AG04450 (cell line): ENCODE data around the gene SUMO4. TPM values are rescaled to one million over a fixed set of nuclear protein-coding genes. Genes with fewer than 3 reads are reported as not detected.
A peak's percentile ranks its signal among the peaks of the same experiment; 100 is the strongest.

Experiments
- CTCF ChIA-PET: fragments of 300-600, 350-600 bp; formaldehyde crosslinking; extraction: SDS; loops from one replicate; lab custom pipeline; 2022; ENCODE audit warnings: antibody characterized with exemption, inconsistent platforms; lab: Charles Lee
- POLR2A ChIA-PET: fragments of 350-600 bp; formaldehyde crosslinking; extraction: SDS; loops from one replicate; lab custom pipeline; 2021; ENCODE audit warnings: antibody characterized with exemption, inconsistent platforms; lab: Yijun Ruan, JAX
- DNase-seq: peaks from one replicate; pipeline ENCODE4 v3.0.0-alpha.2; 2011; ENCODE audit warnings: low read depth, low spot score
- H3K27ac ChIP-seq: one replicate; pipeline ENCODE4 v1.5.1; 2012; ENCODE audit warnings: low read depth, low read length, control low read depth
- H3K27me3 ChIP-seq: one replicate; pipeline ENCODE4 v1.6.0; 2012; ENCODE audit warnings: low read length; ENCODE audit not compliant: control insufficient read depth, insufficient read depth
- H3K4me3 ChIP-seq: 2 replicates; pipeline ENCODE4 v1.5.1; 2011; ENCODE audit warnings: mild to moderate bottlenecking, low read depth, low read length, control low read depth
- H3K9me3 ChIP-seq: 2 replicates; pipeline ENCODE4 v1.5.1; 2012; ENCODE audit warnings: low read length; ENCODE audit not compliant: control insufficient read depth, insufficient read depth
- polyA plus RNA-seq: library from polyadenylated mRNA; depleted of rRNA; stranded (reverse); fragments of >200 nt; gene quantifications from 2 replicates; pipeline ENCODE4 v1.2.3, GENCODE V29; 2011
- TF ChIP-seq, protein P1 (sequence below): IDR thresholded peaks from 2 replicates; pipeline ENCODE4 v1.5.1; 2011; ENCODE audit warnings: low read depth, low read length, control low read depth, inconsistent platforms

SUMO4 gene
- polyA plus RNA-seq, 1 experiment: 0.17 TPM

DNA sequence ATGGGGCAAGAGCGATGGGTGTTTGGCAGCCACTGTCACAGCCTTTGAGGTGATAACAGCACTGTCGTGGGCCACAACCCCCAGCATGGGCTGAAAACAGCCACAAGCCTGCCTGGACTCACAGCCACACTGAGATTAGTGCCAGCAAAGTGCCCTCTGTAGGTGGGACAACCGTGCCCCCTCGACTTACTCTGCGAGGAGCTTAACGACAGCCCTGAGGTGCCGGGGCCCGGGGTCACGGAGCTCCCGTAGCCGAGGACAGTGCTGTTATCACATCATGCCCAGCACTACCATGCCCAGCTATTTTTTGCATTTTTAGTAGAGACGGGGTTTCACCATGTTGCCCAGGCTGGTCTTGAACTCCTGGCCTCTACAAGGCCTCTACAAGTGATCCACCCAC lies 36.6 kb downstream of the SUMO4 start:
- ChIA-PET POLR2A (no interaction called here), CTCF (no interaction called here)
- H3K9me3 ChIP-seq: no peaks in the 10 kb centered on the region
- H3K4me3 ChIP-seq: no peak overlapping the region
- TF ChIP-seq, protein P1, sequence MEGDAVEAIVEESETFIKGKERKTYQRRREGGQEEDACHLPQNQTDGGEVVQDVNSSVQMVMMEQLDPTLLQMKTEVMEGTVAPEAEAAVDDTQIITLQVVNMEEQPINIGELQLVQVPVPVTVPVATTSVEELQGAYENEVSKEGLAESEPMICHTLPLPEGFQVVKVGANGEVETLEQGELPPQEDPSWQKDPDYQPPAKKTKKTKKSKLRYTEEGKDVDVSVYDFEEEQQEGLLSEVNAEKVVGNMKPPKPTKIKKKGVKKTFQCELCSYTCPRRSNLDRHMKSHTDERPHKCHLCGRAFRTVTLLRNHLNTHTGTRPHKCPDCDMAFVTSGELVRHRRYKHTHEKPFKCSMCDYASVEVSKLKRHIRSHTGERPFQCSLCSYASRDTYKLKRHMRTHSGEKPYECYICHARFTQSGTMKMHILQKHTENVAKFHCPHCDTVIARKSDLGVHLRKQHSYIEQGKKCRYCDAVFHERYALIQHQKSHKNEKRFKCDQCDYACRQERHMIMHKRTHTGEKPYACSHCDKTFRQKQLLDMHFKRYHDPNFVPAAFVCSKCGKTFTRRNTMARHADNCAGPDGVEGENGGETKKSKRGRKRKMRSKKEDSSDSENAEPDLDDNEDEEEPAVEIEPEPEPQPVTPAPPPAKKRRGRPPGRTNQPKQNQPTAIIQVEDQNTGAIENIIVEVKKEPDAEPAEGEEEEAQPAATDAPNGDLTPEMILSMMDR: no peak
- no peak overlapping the region for H3K27ac ChIP-seq
- H3K27me3 ChIP-seq: no peaks in the 10 kb centered on the region
- DNase-seq: no peak

DNA sequence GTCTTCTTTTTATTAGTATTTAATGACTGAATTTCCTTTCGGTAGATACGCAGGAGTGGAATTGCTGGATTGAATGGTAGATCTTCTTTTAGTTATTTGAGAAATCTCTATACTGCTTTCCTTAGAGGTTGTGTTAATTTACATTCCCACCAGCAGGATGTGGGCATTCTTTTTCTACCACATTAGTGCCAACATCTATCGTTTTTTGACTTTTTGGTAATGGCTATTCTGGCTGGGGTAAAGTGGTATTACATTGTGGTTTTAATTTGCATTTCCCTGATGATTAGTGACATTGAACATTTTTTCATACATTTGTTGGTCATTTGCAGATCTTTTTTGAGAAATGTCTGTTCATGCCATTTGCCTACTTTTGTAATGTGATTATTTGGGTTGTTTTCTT lies 37.1 kb downstream of the SUMO4 start:
- DNase-seq: no peak
- Histone ChIP-seq H3K9me3 (no peaks in the 10 kb centered on the region), H3K27ac (no peak overlapping the region), H3K4me3 (no peak overlapping the region), H3K27me3 (no peaks in the 10 kb centered on the region)
- ChIA-PET POLR2A (no interaction called here), CTCF (no interaction called here)
- TF ChIP-seq, protein P1: peak; percentile 28; the same call in 1 of the 2 replicates

DNA sequence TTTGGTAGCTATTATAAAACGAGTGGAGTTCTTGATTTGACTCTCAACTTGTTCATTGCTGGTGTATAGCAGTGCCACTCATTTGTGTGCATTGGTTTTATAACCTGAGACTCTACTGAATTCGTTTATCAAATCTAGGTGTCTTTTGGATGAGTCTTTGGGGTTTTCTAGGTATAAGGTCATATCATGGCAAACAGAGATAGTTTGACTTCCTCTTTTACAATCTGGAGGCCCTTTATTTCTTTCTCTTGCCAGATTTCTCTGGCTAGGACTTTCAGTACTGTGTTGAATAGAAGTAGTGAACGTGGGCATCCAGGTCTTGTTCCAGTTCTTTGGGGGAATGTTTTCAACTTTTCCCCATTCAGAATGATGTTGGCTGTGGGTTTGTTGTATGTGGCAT lies 38.8 kb downstream of the SUMO4 start:
- ChIA-PET POLR2A (no interaction called here), CTCF (no interaction called here)
- H3K4me3 ChIP-seq: no peak overlapping the region
- TF ChIP-seq, protein P1: no peak
- no peak for DNase-seq
- H3K27me3 ChIP-seq: no peaks in the 10 kb centered on the region
- no peaks in the 10 kb centered on the region for H3K9me3 ChIP-seq
- no peak overlapping the region for H3K27ac ChIP-seq

DNA sequence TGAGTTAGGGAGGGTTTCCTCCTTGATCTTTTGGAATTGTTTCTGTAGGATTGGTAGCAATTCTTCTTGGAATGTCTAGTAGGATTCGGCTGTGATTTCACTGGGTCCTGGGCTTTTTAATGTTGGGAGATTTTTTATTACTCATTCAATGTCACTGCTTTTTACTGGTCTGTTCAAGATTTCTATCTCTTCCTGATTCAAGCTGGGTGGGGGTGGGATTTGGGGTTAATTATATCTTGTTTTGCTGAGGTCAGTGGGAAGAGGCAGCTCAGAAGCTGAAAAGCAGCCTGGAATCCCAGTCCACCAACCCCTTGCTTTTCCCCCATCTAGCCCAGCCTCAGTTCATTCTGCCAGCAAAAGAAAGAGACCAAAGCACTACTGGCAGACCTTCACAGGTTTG lies 39.6 kb downstream of the SUMO4 start:
- Histone ChIP-seq H3K27me3 (no peaks in the 10 kb centered on the region), H3K4me3 (no peak overlapping the region), H3K27ac (no peak overlapping the region), H3K9me3 (no peaks in the 10 kb centered on the region; the same call in 1 of the 2 replicates)
- CTCF ChIA-PET: interaction anchor here (0.7 to 1.6 kb wide), 2 partner anchors 10 to 77 kb away, joined by 3 read pairs; no protein-coding TSS in a partner anchor
- no peak for DNase-seq
- TF ChIP-seq, protein P1: no peak
- POLR2A ChIA-PET: no interaction called here

DNA sequence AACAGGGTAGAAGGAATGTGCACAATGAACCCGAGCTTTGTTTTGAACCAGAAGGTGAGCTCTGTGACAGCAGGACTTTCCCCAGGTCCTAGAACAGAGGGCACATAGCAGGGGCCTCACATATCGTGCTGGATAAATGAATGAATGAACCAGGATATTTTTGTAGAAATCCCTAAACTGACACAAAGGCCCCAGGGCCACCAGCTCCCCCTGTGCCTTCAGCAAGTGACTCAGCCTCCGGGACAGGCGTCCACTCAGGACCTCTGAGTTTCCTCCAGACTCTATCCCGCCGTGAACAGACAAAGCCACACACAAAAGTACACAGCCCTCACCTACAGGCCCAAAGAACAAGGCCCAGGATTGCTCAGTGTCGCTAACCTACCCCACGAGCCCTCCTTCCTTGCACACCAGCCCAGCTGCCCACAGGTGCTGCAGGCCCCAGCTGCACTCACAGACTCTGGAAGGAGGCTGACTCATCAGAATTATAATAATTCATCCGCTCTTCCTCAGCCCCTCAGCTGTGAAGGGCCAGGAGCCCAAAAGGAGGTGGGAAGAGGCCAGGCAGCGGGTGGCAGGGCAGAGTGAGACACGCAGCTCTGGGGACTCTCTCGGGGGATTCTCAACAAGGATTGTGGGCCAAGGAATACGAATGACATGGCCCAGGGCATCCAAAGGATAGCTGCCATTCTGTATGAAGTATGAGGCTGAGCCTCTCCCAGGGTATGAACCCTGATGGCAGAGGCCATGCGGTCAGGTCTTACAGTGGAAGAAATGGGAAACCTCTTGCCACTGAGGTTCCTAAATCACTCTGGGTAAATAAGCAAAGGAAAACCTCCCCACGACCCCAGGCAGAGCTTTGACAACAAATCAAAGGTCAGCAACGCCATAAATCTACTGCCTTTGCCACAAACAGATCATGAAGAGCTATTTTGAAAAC lies 40.9 kb downstream of the SUMO4 start:
- ChIA-PET POLR2A (interaction anchor here (0.9 kb wide), 1 partner anchor 13 kb away, joined by 3 read pairs; no protein-coding TSS in a partner anchor), CTCF (interaction anchor here (0.9 to 2.7 kb wide), 5 partner anchors 9 to 414 kb away, joined by 3 to 15 read pairs (median 4); no protein-coding TSS in a partner anchor)
- peak overlapping the region; percentile 21 for H3K27ac ChIP-seq
- H3K27me3 ChIP-seq: no peaks in the 10 kb centered on the region
- peak; percentile 15 for DNase-seq
- TF ChIP-seq, protein P1: no peak
- no peak overlapping the region for H3K4me3 ChIP-seq
- no peaks in the 10 kb centered on the region; the same call in 1 of the 2 replicates for H3K9me3 ChIP-seq
